GM21825 (cell line): ENCODE results near the gene PPP1R3C.

ENCODE experiments used
- ATAC-seq: cut with Tn5 transposase; IDR thresholded peaks from one replicate; pipeline ENCODE4 v1.9.1; 2021; ENCODE audit warnings: mild to moderate bottlenecking, moderate library complexity; ENCODE audit not compliant: unreplicated experiment

PPP1R3C gene

GRCh38 chr10:91602449-91602848 lies 30.4 kb downstream of the PPP1R3C start:
- ATAC-seq, result no peak

- no peak for ATAC-seq
Observed at GRCh38 chr10:91601212-91601611, 31.7 kb downstream of the PPP1R3C start.

GRCh38 chr10:91598211-91598977 lies 34.5 kb downstream of the PPP1R3C start:
- no peak for ATAC-seq

GRCh38 chr10:91597197-91597881 lies 35.5 kb downstream of the PPP1R3C start:
- ATAC-seq, result no peak

GRCh38 chr10:91596825-91597196 lies 36.1 kb downstream of the PPP1R3C start:
- no peak for ATAC-seq

GRCh38 chr10:91593834-91594233 lies 39.0 kb downstream of the PPP1R3C start:
- ATAC-seq, result no peak

- ATAC-seq, result no peak
Observed at GRCh38 chr10:91593366-91593765, 39.5 kb downstream of the PPP1R3C start.

- no peak for ATAC-seq
Observed at GRCh38 chr10:91592266-91592975, 40.5 kb downstream of the PPP1R3C start.

GRCh38 chr10:91591797-91592174 lies 41.1 kb downstream of the PPP1R3C start:
- ATAC-seq, result no peak

GRCh38 chr10:91590904-91591796 lies 41.7 kb downstream of the PPP1R3C start:
- no peak for ATAC-seq

GRCh38 chr10:91590142-91590903 lies 42.5 kb downstream of the PPP1R3C start:
- ATAC-seq, result no peak

GRCh38 chr10:91589658-91590035 lies 43.2 kb downstream of the PPP1R3C start:
- no peak for ATAC-seq

- no peak for ATAC-seq
Observed at GRCh38 chr10:91589015-91589657, 43.7 kb downstream of the PPP1R3C start.

GRCh38 chr10:91587710-91588638 lies 44.9 kb downstream of the PPP1R3C start:
- ATAC-seq, result no peak

GRCh38 chr10:91582153-91582554 lies 50.7 kb downstream of the PPP1R3C start:
- ATAC-seq, result no peak

GRCh38 chr10:91579329-91579985 lies 53.4 kb downstream of the PPP1R3C start:
- ATAC-seq, result no peak
